NCI-H187 (cell line): ENCODE data around the gene EMC8.

Experiments
- DNase-seq, 2 experiments: peaks; one replicate each; lab custom pipeline; 2025; lab: John Stamatoyannopoulos, UW

The EMC8 gene

GRCh38 chr16:85784813-85785212 is 14.5 kb downstream of the EMC8 start:
- no peak for DNase-seq

- no peak for DNase-seq
Measured at GRCh38 chr16:85783441-85783840, 15.9 kb downstream of the EMC8 start.

- DNase-seq = no peak
Measured at GRCh38 chr16:85782451-85782850, 16.9 kb downstream of the EMC8 start.

- no peak for DNase-seq
Measured at GRCh38 chr16:85781695-85782370, 17.5 kb downstream of the EMC8 start.

- DNase-seq = no peak
Measured at GRCh38 chr16:85781156-85781555, 18.2 kb downstream of the EMC8 start.

GRCh38 chr16:85780281-85780680 is 19.1 kb downstream of the EMC8 start:
- no peak for DNase-seq

- no peak for DNase-seq
Measured at GRCh38 chr16:85778873-85779272, 20.5 kb downstream of the EMC8 start.

GRCh38 chr16:85777583-85778310 is 21.6 kb downstream of the EMC8 start:
- no peak for DNase-seq

GRCh38 chr16:85774811-85775210 is 24.5 kb downstream of the EMC8 start:
- no peak for DNase-seq

GRCh38 chr16:85774136-85774535 is 25.2 kb downstream of the EMC8 start:
- DNase-seq = no peak

- no peak for DNase-seq
Measured at GRCh38 chr16:85773044-85773443, 26.3 kb downstream of the EMC8 start.

- no peak for DNase-seq
Measured at GRCh38 chr16:85770741-85771140, 28.6 kb downstream of the EMC8 start.

- DNase-seq = no peak
Measured at GRCh38 chr16:85768199-85768598, 31.1 kb downstream of the EMC8 start.

- no peak for DNase-seq
Measured at GRCh38 chr16:85767531-85767930, 31.8 kb downstream of the EMC8 start.

- no peak for DNase-seq
Measured at GRCh38 chr16:85765767-85766166, 33.6 kb downstream of the EMC8 start.

- no peak for DNase-seq
Measured at GRCh38 chr16:85765211-85765610, 34.1 kb downstream of the EMC8 start.

- DNase-seq = no peak
Measured at GRCh38 chr16:85763616-85764015, 35.7 kb downstream of the EMC8 start.

GRCh38 chr16:85762970-85763369 is 36.4 kb downstream of the EMC8 start:
- DNase-seq = no peak

- DNase-seq = no peak
Measured at GRCh38 chr16:85761861-85762260, 37.5 kb downstream of the EMC8 start.

- no peak for DNase-seq
Measured at GRCh38 chr16:85759631-85760419, 39.5 kb downstream of the EMC8 start.

GRCh38 chr16:85759136-85759535 is 40.2 kb downstream of the EMC8 start:
- DNase-seq = no peak

- no peak for DNase-seq
Measured at GRCh38 chr16:85757341-85757822, 42.0 kb downstream of the EMC8 start.
